Stimulated activated CD4-positive, alpha-beta T cell treated with anti-CD3 and anti-CD28 coated beads, Interleukin-2, amount 100 ng/mL, for 48 hours (primary cell): ENCODE results near the gene ENC1.

ENCODE experiments used
- DNase-seq, 2 donors: peaks; one replicate each; pipeline ENCODE4 v3.0.0-alpha.2; 2020

The ENC1 gene

DNA sequence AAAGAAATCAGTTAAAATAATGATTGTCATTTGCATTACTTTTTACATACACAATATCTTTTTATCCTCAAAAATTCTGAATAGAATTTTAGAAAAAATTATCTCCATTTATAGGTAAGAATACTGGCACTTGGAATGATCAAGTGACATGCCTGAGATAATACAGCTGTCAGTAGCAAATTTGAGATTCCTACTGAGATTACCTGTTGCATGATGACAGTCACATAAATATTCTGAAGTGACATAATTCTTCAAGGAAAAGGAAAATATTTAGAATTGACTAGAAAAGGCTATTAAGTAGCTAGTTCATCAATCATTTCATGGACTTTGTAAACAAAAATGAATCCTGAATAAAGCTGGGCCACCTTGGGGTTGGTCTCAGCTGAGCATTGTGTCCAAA lies 15.2 kb upstream of the ENC1 start:
- no peak for DNase-seq

DNA sequence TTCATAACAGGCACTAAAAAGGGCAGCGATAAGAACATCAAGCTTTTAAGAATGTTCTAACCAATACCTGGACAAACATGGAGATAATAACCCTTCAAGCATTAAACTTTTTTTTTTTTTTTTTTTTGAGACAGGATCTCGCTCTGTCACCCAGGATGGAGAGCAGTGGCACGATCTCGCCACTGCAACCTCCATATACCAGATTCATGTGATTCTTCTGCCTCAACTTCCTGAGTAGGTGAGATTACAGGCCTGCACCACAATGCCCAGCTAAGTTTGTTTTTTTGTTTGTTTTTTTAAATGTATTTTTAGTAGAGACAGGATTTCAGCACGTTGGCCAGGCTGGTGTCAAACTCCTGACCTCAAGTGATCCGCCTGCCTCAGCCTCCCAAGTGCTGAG lies 14.7 kb upstream of the ENC1 start:
- no peak for DNase-seq

DNA sequence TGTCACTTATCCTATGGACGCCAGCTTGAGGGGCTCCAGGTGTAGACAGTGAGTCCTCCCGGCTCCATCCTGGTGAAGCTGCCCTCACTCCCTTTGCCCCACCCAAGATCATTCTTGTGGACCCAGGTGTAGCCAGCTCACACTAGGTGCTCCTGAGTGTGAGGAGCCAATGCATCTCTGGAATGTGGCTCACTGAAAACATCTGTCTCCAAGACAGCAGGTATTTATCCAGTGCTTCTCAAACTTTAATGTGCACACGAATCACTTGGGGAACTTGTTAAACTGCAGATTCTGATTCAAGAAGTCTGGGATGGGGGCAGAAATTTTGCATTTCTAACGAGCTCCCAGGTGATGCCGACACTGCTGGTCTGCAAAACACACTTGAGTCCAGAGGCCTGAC lies 13.5 kb upstream of the ENC1 start:
- DNase-seq = no peak

DNA sequence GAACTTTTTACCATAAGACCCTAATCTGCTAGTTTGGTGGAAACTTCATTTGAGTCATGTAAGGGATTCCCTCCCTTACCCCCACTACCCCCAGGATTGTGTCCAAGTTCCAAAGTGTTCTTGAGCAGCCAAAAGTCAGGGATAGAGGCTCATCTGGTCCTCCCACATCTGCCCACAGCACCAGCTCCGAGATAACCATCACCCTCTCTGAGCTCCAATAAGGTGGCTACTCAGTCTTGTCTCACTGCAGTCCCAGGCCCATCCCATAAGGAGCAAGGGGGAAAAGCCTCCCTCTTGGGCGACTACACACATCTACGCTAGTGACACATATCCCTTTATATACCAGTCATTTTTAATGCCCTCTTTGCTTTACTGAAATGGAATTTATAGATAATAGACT lies 12.0 kb upstream of the ENC1 start:
- no peak for DNase-seq

DNA sequence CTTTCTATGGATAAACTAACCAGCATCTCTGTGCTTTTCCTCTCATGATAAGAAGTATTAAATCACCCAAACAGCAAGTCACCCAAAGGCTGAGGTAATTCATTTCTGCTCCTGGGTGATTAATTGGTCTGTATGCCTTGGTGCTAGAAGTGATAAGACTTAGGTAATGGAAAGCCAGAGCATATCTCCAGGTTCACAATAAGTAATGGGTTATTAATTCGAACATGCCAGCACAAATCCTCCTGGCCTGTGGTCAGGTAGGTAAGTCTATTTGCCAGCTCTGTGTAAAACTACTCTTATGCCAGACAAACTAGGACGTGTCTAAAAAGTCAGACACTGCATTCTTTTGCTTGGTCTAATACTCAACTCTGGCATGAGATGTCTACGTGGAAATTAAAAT lies 11.2 kb upstream of the ENC1 start:
- no peak for DNase-seq

DNA sequence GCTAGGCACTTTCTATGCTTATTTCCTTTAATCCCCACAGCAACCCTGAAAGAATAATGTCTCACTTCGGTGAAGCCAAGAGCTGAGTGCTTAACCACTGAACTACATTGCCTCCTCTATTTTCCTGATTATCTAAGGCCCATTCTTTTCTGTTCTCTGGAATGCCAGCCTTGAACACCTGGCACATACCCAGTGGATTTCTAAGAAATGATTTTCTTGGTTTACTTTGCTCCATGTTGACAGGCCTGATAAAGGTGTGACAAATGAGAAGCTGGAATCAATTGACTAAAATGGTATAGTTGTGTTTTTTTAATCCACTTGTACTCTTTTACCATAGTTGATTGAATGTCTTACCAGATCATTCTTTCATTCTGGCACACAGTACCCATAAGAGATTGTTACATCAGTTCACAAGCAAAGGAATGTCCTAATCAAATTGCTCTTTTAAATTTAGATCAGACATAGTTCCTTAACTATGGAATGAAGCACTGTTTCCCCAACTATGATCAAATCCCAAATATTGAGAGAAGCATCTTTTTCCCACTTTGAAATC lies 9.0 kb upstream of the ENC1 start:
- no peak for DNase-seq

DNA sequence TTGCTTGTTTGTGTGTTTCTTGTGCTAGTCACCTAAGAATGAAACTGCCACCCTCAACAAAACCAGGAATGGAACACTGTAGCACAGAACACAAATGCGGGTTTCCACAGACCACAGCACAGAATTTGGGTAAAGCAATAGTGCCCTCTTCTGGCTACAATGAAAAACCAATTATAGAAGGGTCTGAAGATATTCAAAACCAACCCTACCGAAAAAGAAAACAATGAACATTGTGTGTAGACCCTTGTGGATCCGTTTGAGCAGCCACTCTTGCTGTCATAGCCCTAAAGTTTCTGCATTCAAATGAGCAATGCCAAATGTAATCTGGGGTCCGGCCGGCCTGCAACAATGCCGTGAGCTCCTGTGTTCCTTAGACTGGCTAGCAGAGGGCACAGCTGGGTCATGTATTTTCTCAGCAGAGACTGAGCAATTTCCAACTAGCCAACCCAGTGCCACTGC lies 8.3 kb upstream of the ENC1 start:
- DNase-seq = no peak

DNA sequence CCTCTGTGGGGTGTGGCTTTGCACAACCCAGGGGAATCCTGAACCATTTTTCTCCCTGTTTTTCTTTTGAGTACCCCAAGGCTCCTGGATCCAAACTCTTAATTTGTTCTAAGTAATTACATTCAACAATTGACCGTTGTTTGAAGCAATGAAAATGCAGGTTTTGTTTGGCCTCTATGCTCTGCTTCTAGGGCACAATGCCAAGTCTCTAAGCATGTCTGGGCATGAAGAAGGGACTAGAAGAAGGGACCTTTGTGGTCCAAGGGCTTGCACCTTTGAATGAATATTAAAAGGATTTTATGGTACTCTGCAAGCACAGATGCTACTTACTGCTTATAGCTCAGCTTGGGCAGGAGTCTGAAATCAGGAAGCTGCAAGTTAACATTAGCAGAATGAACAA lies 6.6 kb upstream of the ENC1 start:
- DNase-seq = no peak

DNA sequence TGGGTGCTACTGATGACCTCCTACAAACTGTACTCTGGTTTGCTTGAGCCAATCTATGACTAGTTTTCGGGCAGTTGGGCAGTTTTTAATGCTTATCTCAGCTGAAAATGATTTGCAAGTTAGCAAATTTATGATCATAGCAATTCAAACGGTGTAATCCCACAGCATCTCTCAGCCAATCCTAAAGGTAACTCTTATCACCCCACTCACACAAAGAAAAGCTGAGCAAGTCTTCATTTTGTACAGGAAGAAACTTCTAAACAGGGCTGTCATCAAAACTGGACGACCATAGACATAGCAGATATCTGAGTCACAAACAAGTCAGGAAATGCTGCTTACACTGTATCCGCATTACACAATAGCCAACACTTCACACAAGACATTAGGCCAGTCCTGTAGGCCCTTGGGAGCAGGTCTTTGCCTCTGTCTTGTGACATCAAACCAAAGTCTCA lies 2.6 kb upstream of the ENC1 start:
- no peak for DNase-seq

DNA sequence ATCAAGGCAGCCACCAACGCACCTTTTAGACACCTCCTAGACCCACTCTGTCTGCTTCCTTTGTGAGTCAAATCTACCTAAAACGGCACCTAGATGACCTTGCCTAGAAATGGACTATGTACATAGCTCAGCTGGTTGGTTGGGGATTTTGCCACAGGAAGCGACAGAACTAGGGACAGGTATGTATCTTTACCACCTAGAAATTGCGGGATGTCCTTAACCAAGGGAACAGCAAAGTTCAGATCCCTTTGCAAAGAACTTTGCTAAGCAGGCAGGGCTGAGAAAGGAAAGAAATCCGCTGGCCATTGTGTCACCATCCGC lies 2.0 kb upstream of the ENC1 start:
- no peak for DNase-seq

DNA sequence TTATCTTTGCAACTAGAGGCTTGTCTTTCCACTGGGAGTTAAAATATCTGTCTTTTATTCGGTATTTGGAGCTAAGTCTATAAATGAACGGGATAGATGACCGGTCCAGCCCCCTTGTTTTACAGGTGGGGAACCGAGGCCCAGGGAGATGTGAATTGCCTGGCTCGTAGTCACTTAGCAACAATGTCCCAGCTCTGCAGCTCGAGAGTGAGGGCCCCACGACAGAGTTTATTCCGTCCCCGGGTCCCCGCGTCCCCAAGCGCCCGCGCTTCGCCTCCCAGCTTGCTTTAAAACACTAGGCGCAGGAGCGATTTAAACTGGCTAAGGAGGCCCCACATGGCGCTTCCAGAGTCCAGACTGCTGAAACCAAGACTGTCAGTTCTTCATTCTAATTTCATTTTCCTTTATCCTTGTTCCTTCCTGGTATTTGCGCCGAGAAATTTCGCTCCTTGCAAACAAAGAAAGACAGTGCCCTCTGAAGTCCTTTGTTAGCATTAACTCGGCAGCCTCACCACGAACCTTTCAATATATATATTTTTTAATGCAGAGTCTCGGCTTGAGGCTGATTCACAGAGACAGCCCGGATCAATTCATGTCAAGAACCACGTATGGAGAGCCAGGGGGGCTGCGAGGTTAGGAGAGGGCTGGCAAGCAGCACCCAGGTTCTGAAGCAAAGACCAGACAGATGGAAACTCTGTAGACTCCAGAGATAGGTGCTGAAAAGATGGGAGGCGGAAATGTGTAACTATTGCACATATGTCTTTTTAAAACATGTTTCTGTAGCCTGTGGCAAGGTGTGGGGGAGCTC lies 1.4 kb upstream of the ENC1 start:
- DNase-seq = no peak

DNA sequence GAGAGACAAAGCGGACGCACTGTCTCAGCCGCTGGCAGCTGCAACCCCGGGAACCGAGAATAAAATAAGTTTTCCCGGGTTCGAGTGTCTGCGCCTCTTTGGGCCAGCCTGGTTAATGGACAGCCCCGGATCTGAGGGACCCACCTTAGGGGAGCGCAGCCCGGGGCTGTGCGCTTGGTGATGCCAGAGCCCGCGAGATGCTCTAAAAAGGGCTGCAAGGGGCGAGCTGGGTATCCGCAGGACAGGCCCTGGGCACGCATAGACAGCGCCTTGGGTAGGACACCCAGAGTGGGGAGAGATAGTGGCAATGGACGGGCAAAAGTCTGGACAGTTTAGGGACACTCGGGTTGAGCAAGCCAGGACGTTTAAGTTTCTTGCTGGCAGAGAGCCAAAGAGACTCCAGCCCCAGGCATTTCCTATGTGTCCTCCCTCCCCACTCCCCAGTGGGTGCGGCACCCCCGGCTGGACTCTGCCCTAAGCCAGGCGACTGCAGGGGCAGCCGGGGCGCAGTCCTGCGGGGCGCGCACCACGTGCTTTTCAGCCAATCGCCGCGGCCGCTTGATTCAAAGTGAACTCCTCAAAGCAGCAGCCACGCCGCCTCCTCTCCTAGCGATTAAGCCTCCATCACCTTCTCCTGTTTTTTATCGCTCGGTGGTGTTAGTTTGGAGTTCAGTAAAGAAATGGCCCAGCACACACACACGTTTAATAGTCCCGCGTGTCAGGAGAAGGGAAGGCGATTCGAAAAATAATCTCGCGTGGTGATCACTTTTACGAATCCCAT lies 616 bp upstream of the ENC1 start:
- peak in 1 of 2 donors; percentile 41 for DNase-seq

DNA sequence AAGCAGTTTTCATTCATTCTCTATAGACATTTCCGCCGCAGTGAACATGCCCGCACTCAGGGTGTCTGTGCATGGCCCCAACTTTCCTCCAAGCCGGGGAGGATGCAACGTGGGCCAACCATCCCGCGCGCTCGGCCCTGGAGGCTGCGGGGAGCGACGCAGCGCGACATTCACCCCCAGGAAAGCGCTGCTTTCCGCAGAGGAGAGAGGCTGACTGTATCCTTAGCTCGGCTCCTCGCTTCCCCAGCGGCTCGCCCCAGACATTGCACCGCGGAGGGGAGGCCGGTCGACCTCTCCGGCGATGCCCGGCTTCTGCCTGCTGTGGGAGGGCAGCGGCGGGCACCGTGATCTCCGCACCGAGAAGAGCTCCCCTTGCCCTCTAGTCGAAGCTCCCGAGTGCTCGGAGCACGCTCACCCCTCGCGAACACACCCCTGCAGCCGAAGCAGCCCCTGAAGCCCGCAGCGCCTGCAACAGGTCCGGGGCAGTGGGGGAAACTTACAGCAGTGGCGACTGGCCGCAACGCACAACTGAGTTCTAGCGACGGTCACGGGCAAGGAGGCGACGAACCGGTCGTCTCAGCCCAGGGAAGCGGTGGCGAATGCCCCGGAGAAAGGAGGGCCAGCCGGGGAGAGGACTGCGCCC lies 600 bp downstream of the ENC1 start:
- DNase-seq = peak in 1 of 2 donors; percentile 35

DNA sequence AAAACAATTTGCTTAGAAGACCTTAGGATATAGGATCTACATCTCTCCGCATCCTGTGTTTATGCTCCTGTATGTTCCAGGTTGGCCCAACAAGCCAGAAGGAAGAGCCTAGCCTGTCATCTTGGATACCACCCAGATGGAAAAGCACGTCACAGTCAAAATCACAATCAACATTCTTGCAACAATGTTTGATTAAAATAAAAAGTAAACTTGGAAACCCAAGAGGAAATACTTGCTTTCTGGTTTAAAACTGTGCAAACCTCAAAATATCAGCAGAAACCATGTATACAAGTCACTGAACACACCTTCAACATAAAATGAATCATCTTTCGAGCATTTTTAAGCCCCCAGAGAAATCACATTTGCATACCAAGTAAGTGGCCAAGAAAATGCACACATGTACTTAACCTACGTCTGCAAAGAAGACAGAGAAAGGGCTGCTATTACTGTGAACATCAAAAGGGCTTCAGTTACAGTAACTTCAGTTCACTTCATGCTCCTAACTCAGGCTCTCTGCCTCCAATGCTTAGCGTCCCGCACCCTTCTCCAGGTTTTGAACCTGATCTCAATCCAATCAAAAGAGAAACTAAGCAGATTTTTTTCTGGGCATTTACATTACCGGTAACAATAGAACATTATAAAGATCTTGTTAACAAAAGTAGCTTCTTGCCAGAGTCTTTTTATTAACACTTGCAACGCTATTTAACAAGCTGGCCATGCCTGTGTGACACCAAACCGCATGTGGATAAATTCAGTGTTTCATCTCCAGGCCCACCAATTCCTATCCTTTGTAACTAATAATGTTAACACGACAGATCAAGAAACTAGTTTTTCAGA lies 1.3 kb downstream of the ENC1 start:
- DNase-seq = no peak

DNA sequence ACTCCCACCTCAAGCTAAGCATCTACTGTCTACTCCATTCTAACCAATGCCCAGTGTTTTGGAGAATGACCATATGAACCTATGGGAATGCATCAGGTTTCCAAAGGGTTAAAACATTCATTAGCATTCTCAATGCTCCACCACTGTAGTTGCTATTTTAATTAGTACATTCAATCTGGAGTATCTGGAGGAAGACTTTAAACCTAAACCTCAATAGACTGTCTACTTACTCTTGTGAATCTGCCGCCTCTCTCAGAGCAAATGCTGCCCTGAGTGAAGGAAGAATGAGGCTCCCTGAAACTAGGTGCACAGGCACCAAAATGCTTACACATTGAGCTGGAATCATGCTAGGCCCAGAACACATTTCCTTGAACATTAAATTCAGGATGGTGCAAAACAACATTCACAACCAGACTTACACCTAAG lies 2.0 kb downstream of the ENC1 start:
- DNase-seq = no peak

DNA sequence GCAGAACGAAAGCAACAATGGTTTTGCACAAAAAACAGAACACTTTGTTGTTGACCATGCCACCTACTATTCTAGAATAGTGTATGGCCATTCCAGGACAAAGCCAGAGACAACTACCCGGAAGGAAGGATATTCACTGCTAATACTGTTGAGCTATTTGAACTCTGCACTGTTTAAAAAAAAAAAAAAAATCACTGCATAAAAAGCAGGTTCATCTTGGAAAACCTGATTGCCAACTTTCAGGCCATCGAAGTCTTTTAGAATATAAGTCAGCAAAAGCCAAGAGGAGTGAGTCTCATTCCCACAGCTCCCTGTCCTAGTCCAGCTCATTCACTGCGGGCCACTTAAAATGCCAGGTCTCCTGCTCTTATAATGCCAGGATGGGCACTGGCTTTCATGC lies 4.0 kb downstream of the ENC1 start:
- no peak for DNase-seq

DNA sequence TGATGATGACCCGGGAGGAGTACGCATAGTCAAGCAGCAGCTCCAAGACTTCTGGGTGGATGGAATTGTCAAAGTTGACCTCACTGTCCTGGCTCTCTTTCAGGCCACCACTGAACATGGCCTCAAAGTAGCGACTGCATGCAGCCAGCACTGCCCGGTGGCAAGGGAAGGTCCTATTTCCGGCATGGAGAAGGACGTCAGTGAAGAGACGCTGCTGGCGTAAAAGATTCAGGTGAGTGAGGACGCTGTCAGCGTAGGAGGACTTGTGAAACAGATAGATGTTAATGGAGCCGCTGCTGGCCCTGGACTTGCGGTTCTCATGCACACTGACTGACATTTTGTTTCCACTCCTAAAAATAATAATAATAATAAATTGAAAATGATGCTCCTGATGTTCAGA lies 4.4 kb downstream of the ENC1 start:
- no peak for DNase-seq

DNA sequence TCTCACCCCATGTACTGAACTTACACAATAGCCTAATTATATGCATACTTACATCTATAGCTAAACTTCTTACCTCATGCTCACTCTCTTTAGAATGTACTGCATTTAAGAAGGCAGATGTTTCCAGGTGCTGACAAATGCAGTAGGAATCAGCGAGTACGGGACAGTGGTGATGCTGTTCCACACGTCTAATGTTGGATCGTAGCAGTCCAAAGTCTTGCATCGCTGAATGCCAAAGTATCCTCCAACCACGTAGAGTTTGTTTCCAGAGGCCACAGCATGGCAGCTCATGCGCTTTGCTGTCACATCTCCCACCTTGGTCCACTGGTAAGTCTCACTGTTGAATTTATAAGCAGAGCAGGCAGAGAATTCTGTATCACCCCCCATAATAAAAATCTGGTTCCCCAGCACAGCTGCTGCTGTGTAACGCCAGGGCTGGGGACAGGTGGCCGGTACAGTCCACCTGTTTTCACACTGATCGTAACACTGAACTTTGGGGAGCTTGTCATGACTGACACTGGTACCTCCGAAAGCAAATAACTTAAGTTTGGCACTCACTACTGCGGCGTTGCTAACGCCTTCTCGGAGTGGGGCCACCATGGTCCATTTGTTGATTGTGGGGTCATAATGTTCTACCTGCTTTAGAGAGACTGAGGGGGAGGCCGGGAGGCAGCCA lies 5.8 kb downstream of the ENC1 start:
- no peak for DNase-seq

DNA sequence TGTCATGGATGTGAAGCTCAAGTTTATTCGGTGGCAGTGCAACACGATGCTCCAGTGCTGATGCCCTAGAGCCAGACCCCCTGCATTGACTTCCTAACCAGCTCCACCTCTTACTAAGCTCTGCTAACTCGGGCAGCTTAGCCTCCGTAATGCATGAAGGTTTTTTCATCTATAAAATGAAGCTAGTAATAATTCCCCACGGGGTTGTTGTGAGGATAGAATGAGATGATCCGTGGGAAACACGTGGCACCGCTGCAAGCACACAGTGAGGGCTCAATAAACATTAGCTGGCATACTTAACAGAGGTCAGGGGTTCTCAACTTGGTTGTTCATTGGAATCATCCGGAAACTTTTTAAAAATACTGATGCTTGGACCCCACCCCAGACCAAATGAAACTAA lies 6.8 kb downstream of the ENC1 start:
- DNase-seq = no peak

DNA sequence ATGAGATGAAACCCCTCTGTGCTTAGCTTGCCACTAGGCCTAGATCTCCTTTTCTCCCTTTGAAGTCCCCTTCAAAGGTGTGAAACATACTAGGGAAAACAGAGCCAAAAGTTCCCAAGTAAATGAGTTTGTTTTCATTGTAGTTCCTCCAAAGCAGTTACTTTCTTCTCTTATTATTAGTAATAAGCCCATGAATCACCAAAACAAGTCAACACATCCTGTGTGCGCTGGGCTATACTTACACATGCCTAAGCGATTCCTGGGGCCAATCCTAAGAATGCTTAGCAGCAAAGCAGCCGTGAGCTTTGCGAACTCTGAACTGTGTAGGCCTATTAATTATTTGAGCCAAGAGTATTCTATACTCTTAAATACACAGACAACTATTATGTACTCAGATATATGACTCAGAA lies 7.6 kb downstream of the ENC1 start:
- no peak for DNase-seq

DNA sequence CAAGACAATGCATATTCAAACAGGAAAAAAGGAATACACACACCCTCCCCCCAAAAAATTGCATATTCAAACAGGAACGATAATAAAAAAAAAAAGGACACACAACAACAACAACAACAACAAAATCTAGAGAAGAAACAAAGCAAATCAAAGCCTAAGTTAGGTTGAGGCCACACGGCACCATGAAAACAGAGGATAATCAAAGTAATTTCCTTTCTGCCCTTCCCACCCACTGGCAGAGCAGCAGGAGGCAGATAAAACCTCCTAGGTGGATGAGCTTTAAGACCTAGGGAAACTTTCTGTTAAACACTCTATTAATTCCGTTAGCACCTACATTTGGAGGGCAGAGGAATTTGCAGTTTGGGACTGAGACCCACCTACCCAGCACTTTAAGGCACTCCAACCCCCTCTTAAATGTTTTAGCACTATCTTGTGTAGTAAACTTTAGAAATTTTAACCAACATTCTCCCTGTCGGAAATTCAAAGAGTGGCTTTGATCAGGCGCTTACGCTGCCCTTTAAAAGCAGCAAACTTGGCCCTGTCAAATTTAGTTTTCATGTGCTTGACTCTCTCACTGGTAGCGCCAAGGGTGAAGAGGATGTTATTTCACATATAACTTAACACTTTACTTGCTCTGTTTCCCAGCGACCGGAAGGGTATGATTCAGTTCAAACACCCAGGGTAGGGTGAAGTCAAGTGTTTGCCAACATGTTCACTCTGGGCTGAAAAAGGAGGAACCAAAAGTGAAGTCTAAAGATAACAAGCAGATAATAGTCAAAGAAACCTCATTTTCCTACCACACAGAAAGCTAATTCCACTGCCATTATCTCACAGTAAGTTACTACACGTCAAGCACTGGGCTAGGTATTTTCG lies 9.2 kb downstream of the ENC1 start:
- no peak for DNase-seq
